HG03095 (cell line): ENCODE data around the gene CLMP.

Source experiments
- ATAC-seq: cut with Tn5 transposase; IDR thresholded peaks from one replicate; pipeline ENCODE4 v1.9.1; 2021; ENCODE audit warnings: moderate library complexity; ENCODE audit not compliant: unreplicated experiment

Gene CLMP

GRCh38 chr11:123194337-123195187 lies 486 bp downstream of the CLMP start:
- ATAC-seq, result no peak

- ATAC-seq, result no peak
Observed at GRCh38 chr11:123193742-123194141, 1.3 kb downstream of the CLMP start.

GRCh38 chr11:123191939-123192338 lies 3.1 kb downstream of the CLMP start:
- ATAC-seq, result no peak

- ATAC-seq, result no peak
Observed at GRCh38 chr11:123190518-123190917, 4.5 kb downstream of the CLMP start.

GRCh38 chr11:123188508-123189165 lies 6.4 kb downstream of the CLMP start:
- no peak for ATAC-seq

DNA sequence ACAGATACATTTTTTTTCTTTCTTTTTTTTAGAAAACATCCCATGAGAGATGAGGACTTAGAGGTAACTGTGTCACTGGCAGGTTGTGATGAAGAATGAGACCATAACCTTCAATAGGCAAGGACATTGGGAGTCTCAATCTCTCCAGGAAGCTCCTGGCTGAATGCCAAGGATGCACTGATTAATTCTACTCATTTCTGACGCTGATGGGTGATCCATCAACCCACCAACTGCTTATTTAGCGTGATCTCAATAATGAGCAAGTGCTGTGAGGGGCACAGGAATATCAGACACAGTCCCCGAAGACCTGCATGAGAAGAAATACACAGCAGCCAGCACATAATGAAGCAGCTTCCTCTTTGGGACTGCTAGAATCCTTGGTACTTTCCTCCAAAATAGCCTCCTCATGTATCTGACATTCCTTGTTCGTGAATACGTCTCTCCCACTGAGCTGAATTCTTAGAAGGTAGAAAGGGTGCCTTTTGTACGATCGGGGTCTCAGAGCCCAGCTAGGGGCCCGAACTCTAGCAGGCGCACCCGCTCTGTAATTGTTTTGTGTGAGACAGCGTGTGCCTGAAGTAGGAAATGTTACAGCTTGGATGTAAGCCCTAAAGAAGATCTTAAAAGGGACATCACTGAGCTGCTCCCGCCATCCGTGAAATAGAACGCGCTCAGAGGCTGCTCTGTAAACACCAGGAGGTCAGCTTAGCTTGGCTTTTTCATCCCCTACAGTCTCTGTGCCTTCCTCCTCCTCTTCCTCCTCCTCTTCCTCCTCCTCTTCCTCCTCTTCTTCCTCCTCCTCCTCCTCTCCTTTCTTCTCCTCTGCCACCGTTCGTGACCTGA lies 7.2 kb downstream of the CLMP start:
- no peak for ATAC-seq

- no peak for ATAC-seq
Observed at GRCh38 chr11:123187248-123187647, 7.8 kb downstream of the CLMP start.

DNA sequence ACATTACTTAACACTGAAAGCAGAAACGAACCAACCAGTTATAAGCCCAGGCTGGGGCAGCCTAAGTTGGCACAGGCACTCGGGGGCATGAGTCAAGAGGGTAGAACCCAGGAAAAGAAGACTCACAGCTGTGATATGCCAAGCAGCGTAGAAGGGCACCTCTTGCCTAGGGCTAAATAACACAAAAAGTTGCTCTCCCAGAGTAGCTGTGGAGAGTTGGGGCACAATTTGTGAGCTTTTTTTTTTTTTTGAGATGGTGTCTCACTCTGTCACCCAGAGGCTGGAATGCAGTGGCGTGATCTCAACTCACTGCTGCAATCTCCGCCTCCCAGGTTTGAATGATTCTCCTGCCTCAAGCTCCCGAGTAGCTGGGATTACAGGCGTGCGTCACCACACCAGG lies 8.8 kb downstream of the CLMP start:
- ATAC-seq, result no peak

DNA sequence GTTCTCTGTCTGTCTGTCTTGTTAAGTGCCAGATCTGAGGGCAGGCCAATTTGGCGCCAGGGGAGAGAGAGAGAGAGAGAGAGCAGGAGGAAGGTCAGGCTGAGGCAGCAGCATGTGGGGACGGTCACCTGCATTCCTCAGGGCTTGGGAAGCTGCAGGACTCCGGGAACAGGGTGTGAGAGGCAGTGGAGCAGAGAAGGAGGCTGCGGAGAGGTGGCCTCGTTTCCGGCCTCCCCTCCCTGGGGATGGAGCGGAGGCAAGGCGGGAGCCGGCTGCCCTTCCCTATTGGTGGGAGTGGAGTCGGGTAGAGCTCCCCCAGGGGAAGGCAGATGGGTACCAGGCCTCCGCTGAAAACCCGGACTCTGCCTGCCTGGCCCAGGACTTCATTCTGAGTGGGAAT lies 9.7 kb downstream of the CLMP start:
- no peak for ATAC-seq

DNA sequence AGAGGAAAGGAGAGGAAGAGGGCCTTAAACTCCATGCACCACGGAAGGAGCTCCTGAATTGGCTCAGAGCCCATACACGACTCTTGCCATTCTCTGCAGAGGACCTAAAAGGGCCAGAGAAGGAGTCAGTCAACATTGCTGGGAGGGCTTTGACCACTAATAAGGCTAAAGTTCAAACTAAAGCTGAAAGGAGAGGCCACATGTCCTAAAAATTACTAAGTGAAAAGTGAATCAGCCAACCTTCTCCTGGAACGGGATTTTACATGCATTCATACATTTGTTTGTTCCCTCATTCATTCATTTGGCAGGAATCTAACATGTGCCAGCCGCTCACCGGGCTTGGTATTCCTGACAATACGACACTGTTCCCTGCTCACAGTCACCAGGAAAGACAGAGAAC lies 10.5 kb downstream of the CLMP start:
- no peak for ATAC-seq

DNA sequence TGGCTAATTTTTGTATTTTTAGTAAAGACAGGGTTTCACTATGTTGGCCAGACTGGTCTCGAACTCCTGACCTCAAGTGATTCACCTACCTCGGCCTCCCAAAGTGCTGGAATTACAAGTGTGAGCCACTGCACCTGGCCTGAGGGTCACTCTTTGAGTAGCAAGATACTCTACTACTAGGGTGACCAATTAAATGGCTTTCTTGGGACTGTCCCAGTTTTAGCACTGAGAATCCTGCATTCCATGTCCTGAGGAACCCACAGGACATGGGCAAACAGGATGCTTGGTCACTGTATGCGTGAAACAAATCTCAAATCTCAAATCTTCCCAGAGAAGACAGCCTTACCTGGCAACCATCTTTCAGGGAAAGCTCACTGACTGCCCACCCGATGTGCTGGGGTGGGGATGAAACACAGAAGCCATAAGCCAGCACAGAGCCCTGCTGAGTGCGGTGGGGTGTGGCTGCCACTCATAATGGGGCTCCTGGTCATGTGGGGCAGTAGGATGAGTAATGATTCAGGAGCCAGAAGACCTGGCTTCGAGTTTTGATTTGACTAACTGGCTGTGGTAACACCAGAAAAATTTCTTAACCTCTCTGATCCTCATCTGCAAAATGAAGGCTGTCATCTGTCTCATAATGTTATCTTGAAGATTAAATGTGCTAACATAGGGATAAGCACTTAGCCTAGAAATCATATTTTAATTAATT lies 11.5 kb downstream of the CLMP start:
- ATAC-seq, result no peak

DNA sequence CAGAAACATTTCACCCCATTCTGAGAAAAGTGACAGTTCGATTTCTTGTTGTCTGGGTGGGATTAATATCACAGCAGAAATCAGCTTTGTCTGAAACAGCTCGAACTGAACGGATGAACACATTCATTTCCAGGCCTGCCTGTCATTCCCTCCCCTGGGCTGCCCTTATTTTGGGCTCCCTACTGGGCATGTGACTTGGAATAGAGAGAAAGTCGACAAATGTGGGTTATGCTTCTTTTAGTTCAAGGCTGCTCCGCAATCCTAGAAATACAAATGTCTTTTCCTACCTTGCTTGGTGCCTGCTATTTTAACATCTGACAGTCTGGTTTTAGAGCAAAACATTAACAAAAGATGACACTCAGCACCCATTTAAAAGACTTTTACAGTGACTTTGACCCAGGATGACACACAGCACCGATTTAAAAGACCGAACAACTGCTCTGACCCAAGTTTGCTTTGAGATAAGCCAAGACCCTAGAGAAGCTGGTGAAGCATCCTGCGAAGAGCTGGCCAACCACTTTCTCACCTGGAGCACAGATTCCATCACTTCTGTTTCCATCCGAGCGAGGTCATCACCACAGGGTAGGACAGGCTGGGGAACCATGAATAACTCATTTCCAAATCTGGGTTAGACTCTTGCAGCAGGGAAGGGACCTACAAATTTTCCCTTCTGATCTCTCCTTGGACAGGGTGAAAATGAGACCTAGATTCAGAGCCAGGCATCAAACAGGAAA lies 13.1 kb downstream of the CLMP start:
- ATAC-seq, result no peak

DNA sequence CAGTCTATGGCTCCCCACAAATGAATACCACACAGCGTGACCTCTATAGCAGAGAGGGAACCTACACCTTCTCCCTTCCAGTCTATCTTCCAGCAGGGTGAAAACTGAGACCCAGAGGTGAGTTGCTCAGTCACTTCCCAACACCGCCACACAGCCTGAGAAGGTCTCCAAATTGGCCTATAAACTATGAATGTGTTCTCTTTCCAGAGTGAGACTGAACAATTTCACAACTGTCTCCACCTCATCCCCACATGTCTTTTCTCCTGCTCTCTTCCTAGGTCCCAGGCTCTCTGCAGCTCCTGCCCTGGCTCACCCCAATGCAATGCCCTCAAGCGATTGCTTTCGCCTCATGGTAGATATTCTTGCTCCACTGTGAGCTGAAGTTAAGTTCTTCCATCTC lies 14.0 kb downstream of the CLMP start:
- no peak for ATAC-seq

DNA sequence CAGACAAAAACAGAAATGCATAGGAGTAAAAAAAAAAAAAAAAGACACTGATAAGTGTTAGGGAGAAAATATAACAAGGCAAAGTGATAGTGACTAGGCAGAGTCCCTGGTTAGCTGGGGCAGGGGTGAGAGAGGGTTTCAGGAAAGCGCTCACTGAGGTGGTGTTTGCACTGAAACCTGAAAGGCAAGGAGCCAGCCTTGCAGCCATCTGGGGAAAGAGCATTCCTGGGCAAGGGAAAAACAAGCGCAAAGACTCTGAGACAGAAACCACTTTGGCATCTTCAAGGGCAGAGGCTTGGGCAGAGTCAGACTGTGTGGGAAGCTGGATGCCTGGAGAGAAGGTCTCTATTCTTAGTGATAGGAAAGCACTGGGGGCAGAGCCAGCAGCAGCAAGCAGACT lies 14.5 kb downstream of the CLMP start:
- no peak for ATAC-seq

DNA sequence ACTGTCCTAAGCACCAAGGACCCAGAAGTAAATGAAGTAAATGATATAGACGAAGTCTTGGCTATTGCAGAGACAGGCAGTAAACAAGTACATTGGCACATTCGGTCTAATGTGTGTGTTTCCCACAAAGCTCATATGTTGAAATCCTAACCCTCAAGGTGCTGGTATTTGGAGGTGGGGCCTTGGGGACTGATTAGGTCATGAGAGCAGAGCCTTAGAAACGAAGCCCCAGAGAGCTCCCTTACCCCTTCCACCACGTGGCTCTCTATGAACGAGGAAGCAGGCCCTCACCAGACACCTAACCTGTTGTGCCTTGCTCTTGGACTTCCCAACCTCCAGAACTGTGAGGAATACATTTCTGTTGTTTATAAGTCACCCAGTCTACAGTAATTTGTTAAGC lies 14.9 kb downstream of the CLMP start:
- no peak for ATAC-seq

- ATAC-seq, result no peak
Observed at GRCh38 chr11:123179586-123179985, 15.5 kb downstream of the CLMP start.

DNA sequence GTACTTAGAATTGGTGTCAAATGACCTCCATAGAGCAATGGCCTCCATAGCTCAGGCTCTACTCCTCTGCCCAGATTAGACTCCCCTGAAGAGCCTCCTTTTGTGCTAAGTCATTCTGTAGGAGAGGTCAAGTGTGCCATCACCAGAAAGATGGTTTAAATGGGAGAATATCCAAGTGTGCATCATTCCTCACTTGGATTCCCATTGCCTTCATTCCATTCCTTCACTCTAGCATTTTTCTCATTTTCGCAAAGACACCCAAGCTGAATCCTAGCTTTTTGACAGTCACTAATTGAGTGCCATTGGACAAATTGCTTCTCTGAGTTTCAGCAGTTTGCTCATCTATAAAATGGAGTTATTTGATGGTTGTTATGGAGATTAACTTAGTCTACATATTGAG lies 16.9 kb downstream of the CLMP start:
- no peak for ATAC-seq

- no peak for ATAC-seq
Observed at GRCh38 chr11:123176785-123177184, 18.3 kb downstream of the CLMP start.

- no peak for ATAC-seq
Observed at GRCh38 chr11:123174196-123175183, 20.6 kb downstream of the CLMP start.
